ENCODE data around the gene SULT1C3.

SULT1C3 gene

DNA sequence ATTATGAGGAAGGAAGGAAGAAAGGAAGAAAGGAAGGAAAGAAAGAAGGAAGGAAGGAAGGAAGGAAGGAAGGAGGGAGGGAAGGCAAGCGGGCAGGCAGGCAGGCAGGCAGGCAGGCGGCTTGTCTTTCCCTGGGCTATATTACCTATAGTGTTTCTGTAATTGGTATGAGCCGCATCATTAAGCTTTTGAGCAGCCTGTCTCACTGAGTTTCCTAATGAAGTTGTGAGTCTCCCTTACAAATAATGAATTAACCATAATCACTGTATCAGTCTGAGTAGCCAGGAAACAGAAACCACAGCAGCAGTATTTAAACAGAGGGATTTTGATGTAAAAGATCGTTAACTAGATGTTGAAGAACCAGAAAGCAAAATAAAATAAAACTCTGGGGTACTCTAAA, 11.8 kb upstream of the SULT1C3 start:
- intact Hi-C loops (cut with DNase I; ENCODE audit: low total_unique reads), result no loop called here
- Histone ChIP-seq H3K4me3 (no peak overlapping the region), H3K36me3 (no peaks in the 10 kb centered on the region), H3K27me3 (no peaks in the 10 kb centered on the region), H3K4me1 (no peaks in the 10 kb centered on the region), H3K9me3 (peaks cover 0 to 11% (median 6%) of the 10 kb centered on the region in 3 donors), H3K27ac (no peak overlapping the region)
- DNase-seq, result no peak
- TF ChIP-seq, protein P1, sequence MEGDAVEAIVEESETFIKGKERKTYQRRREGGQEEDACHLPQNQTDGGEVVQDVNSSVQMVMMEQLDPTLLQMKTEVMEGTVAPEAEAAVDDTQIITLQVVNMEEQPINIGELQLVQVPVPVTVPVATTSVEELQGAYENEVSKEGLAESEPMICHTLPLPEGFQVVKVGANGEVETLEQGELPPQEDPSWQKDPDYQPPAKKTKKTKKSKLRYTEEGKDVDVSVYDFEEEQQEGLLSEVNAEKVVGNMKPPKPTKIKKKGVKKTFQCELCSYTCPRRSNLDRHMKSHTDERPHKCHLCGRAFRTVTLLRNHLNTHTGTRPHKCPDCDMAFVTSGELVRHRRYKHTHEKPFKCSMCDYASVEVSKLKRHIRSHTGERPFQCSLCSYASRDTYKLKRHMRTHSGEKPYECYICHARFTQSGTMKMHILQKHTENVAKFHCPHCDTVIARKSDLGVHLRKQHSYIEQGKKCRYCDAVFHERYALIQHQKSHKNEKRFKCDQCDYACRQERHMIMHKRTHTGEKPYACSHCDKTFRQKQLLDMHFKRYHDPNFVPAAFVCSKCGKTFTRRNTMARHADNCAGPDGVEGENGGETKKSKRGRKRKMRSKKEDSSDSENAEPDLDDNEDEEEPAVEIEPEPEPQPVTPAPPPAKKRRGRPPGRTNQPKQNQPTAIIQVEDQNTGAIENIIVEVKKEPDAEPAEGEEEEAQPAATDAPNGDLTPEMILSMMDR (IDR thresholded peaks at IDR 0.05), result no peak

DNA sequence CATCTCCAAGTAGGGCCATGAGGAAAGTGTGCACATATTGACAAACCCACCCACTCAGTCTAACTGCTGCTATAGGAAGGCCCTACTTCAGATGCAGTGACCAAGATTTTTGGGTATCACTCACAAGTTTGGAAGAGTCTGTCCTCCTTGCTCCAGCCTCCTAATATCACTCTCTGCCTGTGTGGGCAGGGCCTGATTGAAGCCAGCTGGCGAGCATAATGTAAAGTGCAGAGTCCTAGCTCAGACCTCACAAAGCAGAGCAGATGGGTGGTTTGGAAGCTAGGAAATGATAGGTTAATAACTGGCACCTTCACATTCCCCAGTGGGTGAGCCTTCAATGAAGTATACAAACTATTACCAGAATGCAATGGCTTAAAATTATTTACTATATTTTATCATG, 11.2 kb upstream of the SULT1C3 start:
- no peak for DNase-seq
- no peaks in the 10 kb centered on the region for H3K36me3 ChIP-seq
- no peaks in the 10 kb centered on the region for H3K4me1 ChIP-seq
- H3K27me3 ChIP-seq, result no peaks in the 10 kb centered on the region
- intact Hi-C loops (cut with DNase I; ENCODE audit: low total_unique reads), result no loop called here
- H3K4me3 ChIP-seq, result no peak overlapping the region
- TF ChIP-seq, protein P1 (IDR thresholded peaks at IDR 0.05), result no peak
- H3K27ac ChIP-seq, result no peak overlapping the region
- peaks cover 0 to 7% (median under 1%) of the 10 kb centered on the region in 3 donors for H3K9me3 ChIP-seq

DNA sequence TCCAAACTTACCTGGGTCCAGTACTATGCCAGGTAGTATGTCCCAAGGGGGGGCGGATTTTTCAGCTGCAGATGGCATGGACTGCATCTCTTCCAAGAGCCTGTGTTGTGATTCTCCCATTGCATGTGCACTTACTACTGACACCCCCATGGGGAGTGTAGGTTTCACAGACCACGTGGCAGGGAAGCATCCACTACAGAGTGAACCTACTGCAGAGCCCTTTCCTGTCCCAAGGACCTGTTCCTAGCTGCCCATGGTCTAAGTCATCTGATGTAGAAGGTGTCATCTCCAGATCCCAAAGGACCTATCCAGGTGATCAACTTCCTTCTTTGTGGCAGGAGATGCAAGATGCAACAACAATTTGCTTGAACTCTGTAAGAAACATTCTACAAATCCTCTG, 9.9 kb upstream of the SULT1C3 start:
- no peaks in the 10 kb centered on the region for H3K27me3 ChIP-seq
- no peak overlapping the region for H3K27ac ChIP-seq
- H3K4me3 ChIP-seq, result no peak overlapping the region
- intact Hi-C loops (cut with DNase I; ENCODE audit: low total_unique reads), result no loop called here
- H3K36me3 ChIP-seq, result no peaks in the 10 kb centered on the region
- H3K4me1 ChIP-seq, result no peaks in the 10 kb centered on the region
- H3K9me3 ChIP-seq, result no peaks in the 10 kb centered on the region
- TF ChIP-seq, protein P1 (IDR thresholded peaks at IDR 0.05), result no peak
- no peak for DNase-seq

GRCh38 chr2:108235577-108235976, 4.2 kb upstream of the SULT1C3 start:
- Histone ChIP-seq H3K9me3 (peaks cover 0 to 8% (median 0%) of the 10 kb centered on the region in 3 donors), H3K27me3 (no peaks in the 10 kb centered on the region), H3K4me3 (no peak overlapping the region), H3K27ac (no peak overlapping the region), H3K4me1 (no peaks in the 10 kb centered on the region), H3K36me3 (no peaks in the 10 kb centered on the region)
- DNase-seq, result no peak
- TF ChIP-seq, protein P1 (IDR thresholded peaks at IDR 0.05), result no peak
- intact Hi-C loops (cut with DNase I; ENCODE audit: low total_unique reads), result no loop called here

DNA sequence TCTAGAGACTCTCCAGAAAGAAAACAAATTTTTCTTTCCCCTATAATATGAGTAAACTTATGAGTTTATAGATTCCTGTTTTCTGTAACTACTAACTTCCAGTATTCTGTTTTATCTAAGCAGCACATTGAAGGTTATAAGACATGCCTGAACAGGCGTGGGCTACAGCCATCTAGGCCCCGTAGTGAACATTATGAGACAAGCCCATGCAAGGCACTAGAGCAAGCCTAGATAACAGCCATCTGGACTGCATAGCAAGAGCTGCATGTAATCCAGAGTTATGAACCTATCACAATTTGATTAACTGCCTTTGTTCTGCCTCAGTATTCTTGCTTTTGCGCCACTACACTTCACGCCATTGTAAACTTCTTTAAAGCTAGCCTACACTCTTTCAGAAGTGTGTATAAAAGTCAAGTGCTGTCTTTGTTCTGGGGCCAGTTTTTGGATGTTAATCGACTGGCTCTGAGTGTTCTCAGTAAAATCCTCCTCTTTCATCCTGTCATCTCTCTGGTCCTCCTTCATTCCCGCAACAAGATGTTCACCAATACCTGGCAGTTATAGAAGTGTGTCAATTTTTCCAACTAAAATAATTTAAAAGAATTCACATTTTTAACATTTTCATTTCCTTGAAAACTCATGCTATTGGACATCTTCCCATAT, 3.0 kb upstream of the SULT1C3 start:
- Histone ChIP-seq H3K27me3 (no peaks in the 10 kb centered on the region), H3K9me3 (peaks cover 0 to 8% (median 0%) of the 10 kb centered on the region in 3 donors), H3K4me1 (no peaks in the 10 kb centered on the region), H3K36me3 (no peaks in the 10 kb centered on the region), H3K4me3 (no peak overlapping the region), H3K27ac (no peak overlapping the region)
- no peak for DNase-seq
- TF ChIP-seq, protein P1 (IDR thresholded peaks at IDR 0.05), result no peak
- intact Hi-C loops (cut with DNase I; ENCODE audit: low total_unique reads), result no loop called here
